Parathyroid adenoma (tissue), 2 donors: Measurements from ENCODE around the gene KRTAP5-6.

Experiments used
- H2AFZ ChIP-seq: fragments of 300-600 bp; sonication (generic); one replicate; pipeline ENCODE4 v1.7.0; 2017; ENCODE audit warnings: antibody characterized with exemption, mild to moderate bottlenecking
- H3K27ac ChIP-seq: fragments of 300-600 bp; sonication (generic); one replicate; pipeline ENCODE4 v1.7.0; 2017
- H3K27me3 ChIP-seq: fragments of 300-600 bp; sonication (generic); one replicate; pipeline ENCODE4 v1.7.0; 2017; ENCODE audit warnings: low read length; ENCODE audit not compliant: control insufficient read depth, insufficient read depth
- H3K36me3 ChIP-seq: fragments of 300-600 bp; sonication (generic); one replicate; pipeline ENCODE4 v1.7.0; 2017; ENCODE audit warnings: low read length; ENCODE audit not compliant: control insufficient read depth, insufficient read depth
- H3K4me1 ChIP-seq: fragments of 300-600 bp; sonication (generic); one replicate; pipeline ENCODE4 v1.7.0; 2017; ENCODE audit warnings: control low read depth
- H3K4me2 ChIP-seq: fragments of 300-600 bp; sonication (generic); one replicate; pipeline ENCODE4 v1.7.0; 2017; ENCODE audit warnings: low read length
- H3K4me3 ChIP-seq: fragments of 300-600 bp; sonication (generic); one replicate; pipeline ENCODE4 v1.7.0; 2017; ENCODE audit warnings: low read depth, low read length
- H3K79me2 ChIP-seq: fragments of 300-600 bp; sonication (generic); one replicate; pipeline ENCODE4 v1.7.0; 2017; ENCODE audit warnings: control low read depth
- H3K9ac ChIP-seq: fragments of 300-600 bp; sonication (generic); one replicate; pipeline ENCODE4 v1.7.0; 2017; ENCODE audit warnings: mild to moderate bottlenecking
- H3K9me3 ChIP-seq: fragments of 300-600 bp; sonication (generic); one replicate; pipeline ENCODE4 v1.7.0; 2017; ENCODE audit warnings: low read length; ENCODE audit not compliant: control insufficient read depth
- CTCF ChIP-seq: fragments of 300-600 bp; sonication (generic); IDR thresholded peaks from one replicate; pipeline ENCODE4 v1.7.0; 2017; ENCODE audit warnings: antibody characterized with exemption, mild to moderate bottlenecking
- donor health status: primary hyperparathyroidism.

Gene KRTAP5-6

DNA sequence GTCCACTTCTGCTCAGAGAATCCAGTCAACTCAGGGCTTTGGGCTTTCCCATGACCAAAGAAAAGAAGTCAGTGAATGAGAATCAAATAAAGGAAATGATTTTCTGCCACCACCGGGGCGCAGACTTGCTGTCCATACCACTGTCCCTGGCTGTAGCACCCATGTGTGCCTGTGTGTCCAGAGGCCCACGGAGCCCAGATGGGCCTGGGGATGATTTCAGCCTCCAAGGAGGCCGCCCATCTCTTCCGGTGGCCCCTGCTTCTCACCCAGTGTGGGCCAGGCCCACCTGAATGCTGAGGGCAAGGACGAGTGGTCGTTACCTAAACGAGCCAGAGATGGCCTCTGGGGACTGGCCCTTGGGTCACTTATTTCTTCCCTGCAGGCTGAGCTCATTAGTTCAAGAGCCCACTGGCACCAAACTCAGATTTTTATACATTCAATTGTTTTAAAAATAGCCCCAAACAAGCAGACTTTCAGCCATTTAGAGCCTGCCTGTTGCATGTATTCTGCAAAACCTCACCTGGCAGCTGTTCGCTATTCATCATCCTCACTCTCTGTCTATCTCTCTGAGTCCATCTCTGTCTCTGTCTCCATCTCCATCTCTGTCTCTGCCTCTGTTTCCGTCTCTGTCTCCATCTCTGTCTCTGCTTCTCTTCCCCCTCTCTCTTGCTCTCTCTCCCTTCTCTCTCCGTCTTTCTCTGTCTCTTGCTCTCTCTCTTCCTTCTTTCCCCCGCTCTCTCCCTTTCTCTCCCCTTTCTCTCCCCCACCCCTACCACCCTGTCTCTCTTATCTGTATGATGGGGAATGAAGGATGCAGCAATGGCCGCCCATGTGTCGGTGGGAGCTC, 43.2 kb upstream of the KRTAP5-6 start:
- Histone ChIP-seq H3K79me2 (no peaks in the 10 kb centered on the region), H3K27me3 (no peaks in the 10 kb centered on the region), H3K9ac (no peak overlapping the region), H3K36me3 (no peaks in the 10 kb centered on the region), H3K4me1 (no peaks in the 10 kb centered on the region), H3K4me3 (no peak overlapping the region), H3K9me3 (no peaks in the 10 kb centered on the region), H3K27ac (no peak overlapping the region), H2AFZ (no peak overlapping the region), H3K4me2 (no peak overlapping the region)
- TF ChIP-seq CTCF, result no peak

GRCh38 chr11:1654388-1655167, 42.4 kb upstream of the KRTAP5-6 start:
- H3K27ac ChIP-seq, result no peak overlapping the region
- TF ChIP-seq CTCF, result no peak
- no peak overlapping the region for H3K4me2 ChIP-seq
- no peak overlapping the region for H3K9ac ChIP-seq
- no peaks in the 10 kb centered on the region for H3K79me2 ChIP-seq
- no peak overlapping the region for H2AFZ ChIP-seq
- no peaks in the 10 kb centered on the region for H3K27me3 ChIP-seq
- H3K9me3 ChIP-seq, result no peaks in the 10 kb centered on the region
- H3K36me3 ChIP-seq, result no peaks in the 10 kb centered on the region
- H3K4me1 ChIP-seq, result no peaks in the 10 kb centered on the region
- no peak overlapping the region for H3K4me3 ChIP-seq

DNA sequence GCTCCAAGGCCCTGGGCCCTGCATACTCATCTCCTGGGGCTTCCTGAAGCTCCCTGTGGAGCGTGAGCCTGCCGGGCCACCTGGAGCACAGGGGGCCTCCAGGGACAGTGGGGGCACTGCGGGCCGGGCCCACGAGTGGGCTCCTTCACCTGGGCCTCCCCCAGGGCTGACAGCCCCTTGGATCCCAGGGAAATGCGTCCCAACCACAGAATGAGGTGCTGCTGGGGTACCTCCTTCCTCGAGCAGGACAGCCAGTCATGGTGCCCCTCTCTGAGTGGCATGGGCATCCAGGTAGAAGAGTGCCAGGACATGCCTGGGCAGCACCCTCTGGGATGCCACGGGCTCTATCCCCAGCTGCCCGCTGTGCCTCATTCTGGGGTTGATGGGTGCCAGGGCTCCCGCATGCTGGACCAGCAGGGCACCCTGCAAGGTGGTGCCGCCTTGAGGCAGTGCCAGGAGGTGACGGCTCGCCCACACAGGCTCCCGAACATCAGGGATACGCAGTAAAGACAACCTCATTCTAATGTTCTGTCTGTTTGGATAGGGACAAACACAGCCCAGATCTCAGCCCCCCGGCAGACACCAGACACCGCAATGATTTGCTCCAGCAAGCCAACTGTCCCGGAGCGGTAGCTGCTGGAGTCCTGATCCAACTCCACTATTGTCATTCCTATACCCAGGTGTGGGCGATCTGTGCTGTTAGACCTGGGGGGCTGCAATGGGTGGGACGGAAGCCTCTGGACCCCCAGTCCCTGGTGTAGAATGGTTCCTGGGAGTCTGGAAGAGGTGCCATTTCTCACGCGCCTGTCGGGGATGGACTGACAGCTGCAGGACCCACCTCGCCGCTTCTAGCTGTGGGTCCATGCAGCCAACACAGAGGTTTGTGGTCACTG, 41.6 kb upstream of the KRTAP5-6 start:
- no peak overlapping the region for H3K9ac ChIP-seq
- no peaks in the 10 kb centered on the region for H3K36me3 ChIP-seq
- no peaks in the 10 kb centered on the region for H3K9me3 ChIP-seq
- no peak overlapping the region for H2AFZ ChIP-seq
- H3K79me2 ChIP-seq, result no peaks in the 10 kb centered on the region
- no peak for TF ChIP-seq CTCF
- no peak overlapping the region for H3K4me2 ChIP-seq
- H3K27me3 ChIP-seq, result no peaks in the 10 kb centered on the region
- no peak overlapping the region for H3K4me3 ChIP-seq
- no peak overlapping the region for H3K27ac ChIP-seq
- H3K4me1 ChIP-seq, result no peaks in the 10 kb centered on the region

GRCh38 chr11:1656061-1656441, 40.9 kb upstream of the KRTAP5-6 start:
- Histone ChIP-seq H3K79me2 (no peaks in the 10 kb centered on the region), H3K27me3 (no peaks in the 10 kb centered on the region), H3K4me2 (no peak overlapping the region), H3K9me3 (no peaks in the 10 kb centered on the region), H3K4me3 (no peak overlapping the region), H3K4me1 (no peaks in the 10 kb centered on the region), H3K36me3 (no peaks in the 10 kb centered on the region), H2AFZ (no peak overlapping the region), H3K27ac (no peak overlapping the region), H3K9ac (no peak overlapping the region)
- TF ChIP-seq CTCF, result no peak
